ENCODE measurements around the gene FAM200C.

DNA sequence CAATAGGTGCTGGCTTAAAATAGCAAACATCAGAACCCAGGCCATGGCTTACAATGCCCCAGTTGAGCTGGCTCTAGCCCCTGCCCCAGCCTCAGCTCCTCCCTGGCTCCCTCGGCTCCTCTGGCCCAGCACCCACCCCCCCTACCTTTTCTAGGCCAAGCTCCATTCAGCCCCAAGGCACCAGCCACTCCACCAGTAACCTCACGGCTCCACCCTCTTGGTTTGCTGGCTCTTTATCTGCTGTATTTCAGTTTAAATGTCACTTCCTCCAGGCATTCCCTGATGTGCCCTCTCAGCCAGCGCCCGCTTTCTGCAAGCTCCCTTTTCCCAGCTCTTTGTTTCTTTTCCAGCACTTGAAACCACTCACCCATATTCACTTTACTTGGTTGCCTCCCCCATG, 40.0 kb downstream of the FAM200C start:
- TF ChIP-seq CTCF (conservative IDR thresholded peaks at IDR 0.05) = no peak
- TF ChIP-seq EZH2 (IDR thresholded peaks at IDR 0.05; ENCODE audit: low read depth) = no peak

All from PC-9 (cell line).